TTC549 (cell line): ENCODE results near the gene LPP.

Experiments
- FAIRE-seq: peaks from 2 replicates; lab custom pipeline; 2012; peaks lifted over from hg19 to GRCh38; lab: Jason Lieb, UNC

LPP gene

DNA sequence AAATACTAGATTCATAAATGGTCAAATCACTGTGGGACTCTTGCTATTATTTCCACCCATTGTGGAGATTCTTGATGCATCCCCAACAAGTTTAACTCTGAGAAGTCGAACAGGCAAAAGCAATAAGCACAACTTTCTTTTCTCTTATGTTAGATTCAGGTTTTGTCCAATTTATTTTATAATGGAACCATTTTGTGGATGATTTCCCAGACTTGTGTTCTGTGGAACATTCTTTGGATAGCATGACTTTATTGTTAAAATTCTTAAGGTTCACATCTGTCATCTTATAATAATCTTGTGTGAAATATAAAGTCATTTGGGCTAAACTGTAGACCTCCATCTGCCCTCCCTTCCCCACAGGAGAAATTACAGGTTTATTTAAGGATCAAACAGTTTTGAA is 213.7 kb downstream of the LPP start:
- FAIRE-seq, result no peak

DNA sequence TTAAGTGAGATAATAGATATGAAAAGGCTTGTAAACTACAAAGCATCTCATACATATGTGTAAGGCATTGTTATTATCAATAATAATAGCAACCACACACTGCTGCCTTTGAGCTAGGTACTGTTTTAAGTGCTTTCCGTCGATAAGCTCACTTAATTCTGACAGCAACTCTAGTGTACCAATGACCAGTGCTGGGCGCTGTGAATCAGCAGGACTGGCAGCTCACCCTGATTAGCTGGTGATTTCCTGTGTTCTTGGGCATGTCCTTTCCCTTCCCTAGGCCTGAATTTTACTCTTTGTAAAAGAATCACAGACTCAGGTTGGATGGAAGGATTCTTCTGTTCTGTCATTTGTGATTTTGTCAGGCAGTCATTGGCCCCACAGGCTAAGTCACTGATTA is 215.6 kb downstream of the LPP start:
- no peak for FAIRE-seq

DNA sequence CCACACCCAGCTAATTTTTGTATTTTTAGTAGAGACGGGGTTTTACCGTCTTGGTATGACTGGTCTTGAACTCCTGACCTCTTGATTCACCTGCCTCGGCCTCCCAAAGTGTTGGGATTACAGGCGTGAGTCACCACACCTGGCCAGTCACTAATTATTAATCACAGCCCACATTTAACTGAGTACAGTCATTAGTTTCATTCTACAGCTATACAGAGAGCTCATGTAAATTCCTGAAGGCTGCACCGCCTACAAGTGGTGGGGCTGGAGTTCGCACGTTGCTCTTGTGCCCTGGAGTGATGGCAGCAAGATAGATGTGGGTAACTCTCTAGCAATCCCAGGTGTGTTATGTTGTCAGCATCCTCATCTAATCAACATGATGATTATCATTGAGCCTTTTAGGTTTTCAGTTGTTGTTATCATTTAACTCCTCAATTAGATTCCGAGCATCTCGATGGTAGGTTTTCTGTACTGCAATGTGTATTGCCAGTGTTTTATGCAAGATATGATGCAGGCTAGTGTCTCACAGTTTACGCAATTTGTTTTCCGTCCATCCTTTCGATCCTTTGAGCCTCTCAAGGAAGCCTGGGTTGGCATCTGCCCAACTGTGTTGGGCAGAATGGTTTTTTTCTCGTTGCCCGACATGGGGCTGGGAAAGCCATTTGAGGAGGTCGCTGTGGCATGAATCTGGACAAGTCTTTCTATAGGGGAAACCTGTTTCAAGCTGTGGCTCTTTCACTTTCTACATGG is 216.3 kb downstream of the LPP start:
- no peak for FAIRE-seq

DNA sequence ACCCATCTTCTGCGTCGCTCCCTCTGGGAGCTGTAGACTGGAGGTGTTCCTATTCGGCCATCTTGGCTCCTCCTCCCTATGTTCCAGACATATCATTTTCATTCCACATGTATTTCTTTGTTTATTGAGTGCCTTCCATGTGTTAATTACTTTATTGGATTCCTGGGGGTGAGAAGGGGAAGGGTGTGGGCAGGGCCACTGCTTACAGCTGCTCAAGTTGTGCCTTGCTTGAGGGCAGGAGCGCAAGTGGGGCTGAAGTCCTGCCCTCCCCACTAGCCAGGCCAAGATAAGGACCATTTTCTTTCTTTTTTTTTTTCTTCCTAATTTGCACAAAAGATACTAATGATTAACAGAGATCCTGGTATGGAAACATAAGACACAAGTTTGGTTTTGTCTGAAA is 224.8 kb downstream of the LPP start:
- FAIRE-seq, result no peak

DNA sequence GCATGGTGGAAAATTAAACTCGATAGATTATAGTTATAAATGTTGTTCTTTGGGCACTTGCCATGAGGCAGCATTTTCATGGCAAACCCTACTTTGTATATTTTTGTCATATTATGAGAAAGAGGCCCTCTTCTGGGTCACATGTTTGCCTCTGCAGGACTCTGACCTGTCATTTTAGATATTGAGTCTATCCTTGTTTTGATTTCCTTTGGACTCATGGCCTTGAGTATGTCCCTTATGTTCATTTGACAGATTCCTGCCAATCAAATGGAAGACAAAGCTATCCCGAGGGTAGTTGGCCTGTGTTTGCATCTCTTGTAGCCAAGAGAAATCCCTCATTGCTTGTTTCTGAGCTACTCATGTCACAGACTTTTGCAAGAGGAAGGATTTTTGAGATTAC is 226.3 kb downstream of the LPP start:
- no peak for FAIRE-seq

DNA sequence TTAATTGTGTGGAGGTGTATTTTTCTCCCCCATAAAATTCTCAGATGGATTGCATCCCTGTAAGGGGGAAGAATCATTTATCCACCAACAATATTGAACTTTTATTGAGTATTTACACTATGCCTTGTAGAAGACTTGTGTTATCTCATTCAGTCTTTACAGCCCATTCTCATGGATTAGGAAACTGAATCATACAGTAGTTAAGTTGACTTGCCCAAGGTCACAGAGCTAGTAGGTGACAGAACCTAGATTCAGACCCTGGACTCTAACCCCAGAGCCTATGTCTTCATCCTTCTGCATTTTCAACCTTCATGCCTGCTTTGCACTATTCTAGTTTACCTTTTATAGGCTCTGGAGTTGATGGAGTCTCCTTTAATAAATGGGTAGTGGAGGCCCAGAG is 226.8 kb downstream of the LPP start:
- FAIRE-seq, result no peak

DNA sequence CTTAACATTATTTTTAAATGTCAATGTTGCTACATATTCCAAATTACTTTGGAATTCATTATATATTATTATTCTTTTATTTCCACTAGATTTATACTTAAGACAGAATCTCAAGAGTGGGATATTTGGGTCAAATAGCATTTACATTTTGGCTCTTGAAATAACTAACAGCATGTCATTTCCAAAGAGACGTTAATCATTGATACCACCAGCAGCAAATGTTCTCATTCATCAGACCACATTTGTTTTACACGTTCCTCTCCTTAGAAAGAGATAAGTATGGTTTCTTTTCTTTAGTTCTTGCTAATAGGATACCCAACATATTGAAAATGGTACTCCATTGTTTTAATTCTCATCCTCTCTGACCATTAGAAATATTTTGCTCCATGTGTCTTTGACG is 229.8 kb downstream of the LPP start:
- FAIRE-seq, result no peak

DNA sequence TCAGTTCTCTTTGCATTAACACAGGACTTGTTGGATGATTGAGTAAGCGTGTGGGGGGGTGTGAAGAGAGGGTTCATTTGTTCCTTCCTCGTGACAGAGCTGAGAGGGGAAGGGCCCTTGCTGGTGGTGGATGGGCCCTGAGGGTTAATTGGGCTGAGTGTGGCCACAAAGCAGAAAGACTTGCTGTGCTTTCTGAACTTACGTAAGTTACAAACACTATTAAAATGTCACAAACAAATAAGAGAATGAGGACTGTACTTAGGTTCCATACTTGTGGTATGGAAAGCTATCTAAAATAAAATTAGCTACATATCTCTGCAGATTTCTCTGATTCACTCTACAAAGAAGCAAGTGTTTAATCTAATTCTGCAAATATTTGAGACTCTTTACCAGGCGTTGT is 231.3 kb downstream of the LPP start:
- no peak for FAIRE-seq

DNA sequence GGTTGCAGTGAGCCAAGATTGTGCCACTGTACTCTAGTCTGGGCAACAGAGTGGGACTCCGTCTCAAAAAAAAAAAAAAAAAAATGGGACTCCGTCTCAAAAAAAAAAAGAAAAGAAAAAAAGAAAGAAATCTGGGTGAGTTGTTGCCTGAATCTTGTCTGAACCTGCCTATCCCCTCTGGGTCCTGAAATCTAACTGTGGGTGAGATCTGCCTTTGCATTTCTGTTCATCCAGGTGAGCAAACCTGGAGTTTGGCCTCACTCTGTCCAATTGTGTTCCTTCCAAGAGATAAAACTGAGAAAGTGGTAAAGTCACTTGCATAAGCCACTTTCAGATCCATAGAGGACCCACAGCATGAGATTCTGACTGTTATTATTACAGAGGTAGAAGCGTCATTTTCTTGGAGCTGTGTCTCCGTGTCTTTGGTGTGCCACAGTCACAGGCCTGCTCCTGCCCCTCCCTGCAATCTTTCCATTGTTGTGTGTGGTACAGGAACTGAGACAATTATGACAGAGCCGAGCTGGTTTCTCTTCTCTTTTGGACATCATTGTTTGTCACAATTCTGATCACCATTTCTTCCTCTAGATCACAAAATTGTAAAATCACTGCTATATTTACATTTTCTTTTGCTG is 235.9 kb downstream of the LPP start:
- no peak for FAIRE-seq

DNA sequence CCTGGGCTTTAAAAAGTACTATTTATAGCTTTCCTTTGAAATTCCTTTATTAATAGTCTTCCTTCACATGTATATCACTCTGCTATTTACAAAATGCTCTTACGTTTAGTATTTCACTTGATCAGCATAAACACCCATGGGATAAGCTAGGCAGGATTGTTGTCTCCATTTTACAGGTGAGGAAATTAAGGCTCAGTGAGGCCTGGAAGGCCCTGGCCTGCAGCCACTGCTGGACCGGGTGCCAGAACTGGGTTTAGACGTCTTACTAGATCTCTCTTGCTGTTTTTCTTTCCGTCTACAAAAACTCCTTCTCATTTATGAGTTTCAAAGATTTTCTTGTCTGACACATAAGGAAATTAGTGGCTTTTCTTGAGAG is 236.4 kb downstream of the LPP start:
- no peak for FAIRE-seq

DNA sequence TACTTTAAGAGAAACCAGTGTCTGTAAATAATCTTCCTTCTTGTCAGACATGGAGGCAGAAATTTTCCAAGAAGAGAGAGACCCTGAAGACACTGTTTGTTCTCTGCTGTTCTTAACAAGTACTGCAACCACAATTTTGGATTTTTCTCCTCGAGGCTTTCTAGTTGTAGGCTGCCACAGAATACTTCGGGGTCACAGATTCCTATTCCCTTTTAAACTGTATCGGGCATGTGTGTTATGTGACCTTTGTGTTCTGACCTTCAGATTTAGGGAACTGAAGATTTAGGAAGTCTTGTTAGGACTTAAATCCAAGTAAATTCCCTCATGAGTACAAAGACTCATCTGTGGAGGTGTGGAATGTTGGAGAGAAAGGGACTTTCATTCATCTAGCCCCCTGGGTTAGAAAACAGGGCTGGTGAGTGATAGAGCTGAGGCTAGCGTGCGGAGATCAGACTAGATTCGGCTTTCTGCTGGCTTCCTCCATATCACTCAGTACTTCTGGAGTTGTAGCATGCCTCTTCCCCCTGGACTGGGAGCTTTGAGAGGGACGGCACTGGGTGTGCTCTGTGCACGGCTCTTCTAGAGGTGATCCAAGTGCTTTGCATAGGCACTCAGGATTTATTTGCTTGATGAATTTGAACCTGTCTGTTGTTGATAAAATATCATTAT is 237.0 kb downstream of the LPP start:
- no peak for FAIRE-seq

DNA sequence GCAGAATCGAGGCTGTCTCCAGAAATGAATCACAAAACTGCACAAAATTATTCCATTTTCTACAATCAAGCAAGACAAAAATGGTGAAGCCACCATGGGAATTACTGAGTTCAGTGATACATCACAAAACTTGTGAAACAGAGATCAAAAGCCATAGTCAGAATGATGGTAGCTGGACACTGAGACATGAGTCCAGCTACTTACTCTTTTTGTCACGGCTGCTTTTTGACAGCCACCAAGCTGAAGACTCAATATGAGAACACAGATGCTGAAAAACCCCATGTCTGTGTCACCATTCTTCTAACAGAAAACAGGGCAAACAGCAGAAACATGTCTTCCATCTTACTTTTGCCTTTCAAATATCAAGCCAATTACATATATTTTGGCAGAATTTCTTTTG is 237.6 kb downstream of the LPP start:
- FAIRE-seq, result no peak

DNA sequence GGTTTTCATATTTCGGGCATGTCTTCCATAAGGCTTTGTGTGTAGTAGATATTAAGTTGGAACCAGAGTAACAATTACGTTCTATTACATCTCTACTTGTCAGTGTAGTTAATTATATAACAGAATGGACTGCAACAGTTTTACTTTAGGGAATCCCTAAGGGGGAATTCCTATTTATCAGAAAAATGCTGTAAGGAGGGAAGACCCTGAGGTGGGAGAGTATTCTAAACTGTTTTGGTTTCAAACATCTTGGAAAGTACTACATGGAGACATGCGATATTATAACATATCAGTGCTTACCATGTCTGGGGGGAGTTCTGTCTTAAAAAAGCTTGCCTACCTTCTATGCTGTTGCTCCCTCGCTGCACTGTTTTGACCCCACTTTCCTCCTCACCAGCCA is 238.1 kb downstream of the LPP start:
- no peak for FAIRE-seq

DNA sequence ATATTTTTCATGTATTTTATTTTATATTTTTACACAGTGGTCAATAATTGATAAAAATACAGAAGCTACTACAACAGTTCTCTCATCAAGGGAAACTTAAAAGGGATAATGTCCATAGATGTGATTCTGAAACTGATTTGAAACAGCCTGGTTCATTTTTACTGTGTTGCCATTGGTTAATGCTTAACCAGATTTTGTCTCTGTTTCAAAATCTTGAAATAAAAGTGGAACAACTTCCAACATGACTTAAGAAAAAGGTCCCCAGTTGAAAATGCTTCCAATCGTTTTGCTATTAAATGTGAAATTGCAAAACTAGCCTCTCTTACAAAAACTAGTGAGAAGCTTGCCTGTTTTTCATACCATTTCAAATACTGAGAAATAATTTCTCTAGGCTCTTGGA is 240.7 kb downstream of the LPP start:
- FAIRE-seq, result no peak

DNA sequence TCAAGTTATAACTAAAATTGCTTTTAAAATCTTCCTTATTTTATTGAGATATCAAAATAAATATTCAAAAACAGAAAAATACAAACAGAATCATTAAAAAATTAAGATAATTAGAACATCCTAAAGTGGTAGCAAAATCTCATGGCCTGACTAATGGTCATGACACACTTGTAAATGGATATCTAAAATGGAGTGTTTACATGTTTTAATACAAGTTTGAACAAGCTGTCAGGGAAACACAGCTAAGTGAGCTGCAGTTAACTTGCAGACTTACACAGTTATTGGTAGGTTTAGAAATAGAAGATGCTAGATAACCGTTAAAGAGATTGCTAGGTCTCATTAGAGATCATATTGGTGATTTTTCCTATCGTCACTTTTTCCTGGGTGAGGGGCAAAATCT is 242.3 kb downstream of the LPP start:
- FAIRE-seq, result no peak

DNA sequence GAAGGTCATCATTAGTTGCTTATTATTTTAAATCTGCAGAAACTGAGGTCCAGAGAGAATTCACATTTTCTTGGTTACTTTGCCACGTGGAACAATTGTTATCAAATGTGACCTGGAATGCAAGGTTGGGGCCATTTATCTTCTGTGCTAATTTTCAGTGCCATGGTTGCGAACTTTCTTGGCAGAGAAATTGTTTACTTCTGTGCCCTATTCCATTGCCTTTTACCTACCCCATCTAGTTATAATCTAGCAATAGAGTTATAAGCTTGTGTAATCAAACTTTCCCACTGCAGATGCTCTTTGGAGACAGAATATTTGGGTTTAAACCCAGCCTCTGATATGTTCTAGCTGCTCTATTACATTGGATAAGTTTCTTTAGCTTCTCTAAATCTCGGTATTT is 242.9 kb downstream of the LPP start:
- FAIRE-seq, result no peak

DNA sequence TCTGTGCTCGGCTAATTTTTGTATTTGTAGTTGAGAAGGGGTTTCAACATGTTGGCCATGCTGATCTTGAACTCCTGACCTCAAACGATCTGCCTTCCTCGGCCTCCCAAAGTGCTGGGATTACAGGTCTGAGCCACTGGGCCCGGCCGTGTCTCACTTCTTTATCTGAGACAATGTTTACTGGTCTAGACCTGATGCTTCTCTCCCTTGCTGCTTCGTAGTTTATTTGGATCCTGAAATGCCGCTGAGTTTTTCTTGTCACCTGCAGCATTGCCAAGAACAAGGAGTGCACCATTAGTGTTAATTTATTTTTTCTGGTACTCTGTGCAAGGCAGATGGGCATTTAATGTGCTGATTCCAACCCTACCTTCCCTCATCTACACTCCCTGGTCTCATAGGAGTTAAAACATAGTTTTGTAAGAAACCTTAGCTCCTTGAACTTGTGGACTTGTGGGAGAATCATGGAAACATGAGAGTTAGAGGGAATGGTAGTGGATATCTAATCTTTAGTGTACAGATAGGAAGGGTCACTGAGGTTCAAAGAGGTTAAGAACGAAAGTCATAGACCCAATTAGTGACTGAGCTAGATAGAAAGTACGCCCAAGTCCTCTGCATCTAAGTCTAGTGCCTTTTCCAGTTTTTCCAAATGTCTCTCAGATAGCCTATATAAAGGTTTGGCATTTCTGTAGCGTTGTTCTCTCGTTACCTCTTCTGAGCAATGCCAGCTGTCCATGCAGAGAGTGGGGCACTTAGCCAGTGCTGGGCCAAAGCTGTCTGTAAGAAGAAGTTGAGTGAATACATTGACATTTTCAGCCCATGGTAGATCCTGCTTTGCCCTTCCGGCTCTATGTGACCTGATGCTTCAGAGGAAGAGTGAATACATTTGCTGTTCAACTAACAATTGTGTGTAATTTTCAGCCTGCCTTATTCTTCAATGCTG is 244.1 kb downstream of the LPP start:
- no peak for FAIRE-seq

DNA sequence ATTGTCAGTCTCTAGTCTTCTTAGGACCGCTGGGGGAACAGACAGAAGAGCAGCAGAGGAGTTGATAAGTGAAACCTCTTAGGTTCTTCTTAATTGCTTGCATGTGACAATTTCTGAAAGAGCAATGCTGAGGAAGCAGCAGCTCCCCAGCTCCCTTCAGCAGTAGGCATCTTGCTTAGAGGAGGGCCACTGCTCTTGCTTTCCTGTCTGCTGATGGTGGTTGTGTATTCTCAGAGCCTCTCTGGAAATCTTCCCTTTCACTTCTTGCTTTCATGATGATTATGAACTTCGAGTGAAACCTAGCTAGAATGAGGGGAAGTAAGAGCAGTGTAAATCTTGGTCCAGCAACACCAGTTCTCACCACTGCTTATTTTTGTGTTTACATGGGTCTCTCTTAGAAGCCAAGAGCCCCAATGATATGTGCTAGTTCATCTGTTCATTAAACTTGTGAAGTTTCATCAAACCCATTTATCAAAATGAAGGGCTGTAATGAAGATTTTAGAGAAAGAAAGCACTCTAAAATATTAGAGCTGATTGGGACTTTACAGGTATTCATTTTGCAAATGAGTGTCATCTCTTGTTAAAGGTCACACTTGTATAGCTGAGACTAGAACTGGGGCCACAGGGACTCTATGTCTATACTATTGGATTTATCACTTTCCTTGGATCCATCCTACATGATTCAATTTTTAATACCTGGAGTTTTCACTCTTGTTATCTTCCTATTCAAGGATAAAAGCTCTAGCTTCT is 246.7 kb downstream of the LPP start:
- FAIRE-seq, result no peak

DNA sequence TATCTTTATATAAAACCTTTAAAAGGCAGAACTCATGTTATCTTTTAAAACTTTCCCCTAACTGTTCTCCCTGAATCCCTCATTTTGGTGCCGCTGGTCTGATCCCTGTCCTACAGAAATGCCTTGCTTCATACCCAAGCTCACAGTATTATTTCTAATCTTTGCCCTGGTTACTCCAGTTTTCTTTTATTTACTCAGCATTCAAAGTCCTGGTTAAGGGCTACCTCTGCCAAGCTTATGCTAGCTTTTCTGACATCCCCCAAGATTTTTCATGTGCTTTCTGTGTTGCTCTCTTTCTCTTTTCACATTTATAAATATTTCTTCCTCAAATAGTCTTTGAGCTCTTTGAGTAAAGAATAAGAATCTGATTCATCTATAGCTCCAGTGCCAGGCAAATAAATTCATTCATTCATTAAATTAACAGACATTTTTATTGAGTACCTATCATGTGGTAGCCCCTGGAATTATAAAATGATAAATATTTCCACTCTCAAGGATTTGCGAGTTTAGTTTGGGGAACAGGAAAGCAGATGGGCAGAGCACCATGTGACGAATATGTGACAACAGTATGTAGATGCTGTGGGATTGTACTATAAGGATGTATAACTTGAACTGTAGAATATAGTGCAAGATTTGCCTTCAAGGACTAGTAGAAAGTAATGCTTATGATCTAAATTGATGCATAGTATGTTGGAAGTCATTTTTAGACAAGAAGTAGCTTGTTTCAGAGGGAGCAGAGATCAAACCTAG is 247.5 kb downstream of the LPP start:
- no peak for FAIRE-seq

DNA sequence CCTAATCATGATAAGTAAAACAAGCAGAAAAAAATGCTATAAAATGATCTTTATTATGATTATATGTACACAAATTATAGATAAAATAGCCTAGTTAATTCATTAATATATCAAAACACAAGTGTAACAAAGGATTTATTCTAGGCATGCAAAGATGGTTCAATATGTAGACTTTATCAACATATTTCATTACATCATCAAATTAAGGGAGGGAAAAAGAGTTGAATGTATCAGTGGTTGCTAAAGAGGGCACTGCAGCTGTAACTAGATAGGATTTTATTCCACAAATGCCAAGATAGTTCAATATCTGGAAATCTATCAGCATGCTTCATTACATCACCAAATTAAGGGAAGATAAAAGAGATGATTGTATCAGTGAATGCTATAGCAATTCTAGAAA is 248.3 kb downstream of the LPP start:
- FAIRE-seq, result no peak

DNA sequence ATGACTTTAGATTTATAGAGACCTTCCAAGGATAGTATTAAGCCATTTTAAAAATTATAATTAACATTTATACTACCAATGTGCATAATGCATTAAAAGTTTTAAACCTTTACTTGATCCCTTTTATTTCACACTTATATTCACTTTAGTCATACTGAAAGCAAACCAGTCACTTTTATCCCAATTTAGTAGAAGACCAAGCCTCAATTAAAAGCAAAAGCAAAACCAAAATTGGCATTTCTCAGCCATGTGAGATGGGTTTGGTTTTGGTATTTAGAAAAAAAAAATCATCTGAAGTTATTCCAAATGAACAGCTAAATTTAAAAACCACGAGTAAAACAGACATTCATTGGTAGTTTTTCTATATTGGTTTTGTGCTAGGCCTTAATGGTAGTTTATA is 249.4 kb downstream of the LPP start:
- FAIRE-seq, result no peak
